Sigmoid colon (tissue), 7 donors: ENCODE data around the gene IMMP2L. TPM values are rescaled to one million over a fixed set of nuclear protein-coding genes. Genes with fewer than 3 reads are reported as not detected.

Experiments used
- DNase-seq: peaks from one replicate; pipeline ENCODE4 v3.0.0-alpha.2; 2019
- H3K27ac ChIP-seq, 4 donors: fragments of 200-600 bp; sonication (generic); one replicate each; pipeline ENCODE4 v1.5.1; 2016 to 2019; ENCODE audit warnings: mild to moderate bottlenecking in 1 of 4
- H3K27me3 ChIP-seq, 3 donors: fragments of 200-600 bp; sonication (generic); one replicate each; pipeline ENCODE4 v1.5.1; 2019; ENCODE audit warnings: mild to moderate bottlenecking in 1 of 3
- H3K36me3 ChIP-seq, 4 donors: fragments of 200-600 bp; sonication (generic); one replicate each; pipeline ENCODE4 v1.5.1; 2016 to 2019
- H3K4me1 ChIP-seq, 4 donors: fragments of 200-600 bp; sonication (generic); one replicate each; pipeline ENCODE4 v1.5.1; 2017 to 2019
- H3K4me3 ChIP-seq, 4 donors: fragments of 200-600 bp; sonication (generic); one replicate each; pipeline ENCODE4 v1.5.1; 2017 to 2019; ENCODE audit warnings: mild to moderate bottlenecking in 2 of 4, moderate library complexity in 1 of 4
- H3K9me3 ChIP-seq, 4 donors: fragments of 200-600 bp in 3 of 4; sonication (generic) in 3 of 4; one replicate each; pipeline versions ENCODE4 v1.5.1 to v1.6.1; 2013 to 2019
- CTCF ChIP-seq, 4 experiments: fragments of 450-650 bp in 3 of 4; fragments of 200-600 bp in 1 of 4; IDR thresholded peaks; one replicate each; pipeline ENCODE4 v1.5.1; 2016 to 2019; ENCODE audit warnings: antibody characterized with exemption in 4 of 4, mild to moderate bottlenecking in 3 of 4, moderate library complexity in 2 of 4
- EP300 ChIP-seq, 4 donors: sonication (generic); formaldehyde crosslinking; IDR thresholded peaks; one replicate each; pipeline ENCODE4 v1.6.1; 2017; ENCODE audit warnings: antibody characterized with exemption in 4 of 4
- POLR2A ChIP-seq, 2 donors: fragments of 450-650 bp; IDR thresholded peaks; one replicate each; pipeline ENCODE4 v1.6.1; 2016; ENCODE audit warnings: antibody characterized with exemption in 2 of 2, mild to moderate bottlenecking in 2 of 2, moderate library complexity in 2 of 2
- POLR2AphosphoS5 ChIP-seq, 4 donors: sonication (generic); formaldehyde crosslinking; IDR thresholded peaks; one replicate each; pipeline ENCODE4 v1.6.1; 2017; ENCODE audit warnings: antibody characterized with exemption in 4 of 4
- WGBS, 2 donors: extraction: QIAGEN DNeasy Blood & Tissue Kit; methylation state at CpG; one replicate each; pipeline ENCODE4 v1.1.7; 2013; 5-methylcytosine and 5-hydroxymethylcytosine counted together
- intact Hi-C: fragments of 100-400 bp; cut with DNase I; formaldehyde crosslinking; loops from one replicate; pipeline ENCODE4 v1.15.1; 2023
- polyA plus RNA-seq, 3 donors: library from polyadenylated mRNA; stranded (reverse); fragments of 200-250 nt; gene quantifications; one replicate each; pipeline ENCODE4 v1.2.3, GENCODE V29; 2013
- total RNA-seq, 4 donors: library from RNA; depleted of rRNA; stranded (reverse); fragments of >200 nt; gene quantifications; one replicate each; pipeline ENCODE4 v1.1.0, GENCODE V29; 2016
- donor health status: healthy with polysubstance abuse.
- donor health status: Bipolar disorder and iron deficiency.
- donor health status: healthy.

The IMMP2L gene
- total and polyA plus RNA-seq, 7 donors, result 2.5 to 57.9 (median 18.5) TPM

DNA sequence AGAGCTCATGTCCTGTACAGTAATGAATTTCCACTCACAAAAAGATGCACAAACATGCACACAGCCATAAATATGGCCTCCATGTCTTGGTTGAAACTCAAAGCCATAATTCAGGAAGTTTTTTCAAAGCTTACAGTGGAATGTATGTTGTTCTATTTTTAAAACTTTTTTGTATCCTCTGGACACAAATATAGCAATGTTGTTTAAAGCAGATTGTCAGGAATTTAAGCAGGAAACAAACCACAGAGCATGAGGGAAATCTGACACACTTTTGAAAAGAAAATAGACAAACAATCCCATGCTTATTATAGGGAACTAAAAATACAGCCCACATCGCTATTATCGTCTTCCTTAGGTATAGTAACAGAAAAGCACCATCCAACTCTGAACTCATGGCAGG lies 449.9 kb downstream of the IMMP2L start:
- H3K4me1 ChIP-seq, result peaks cover 0 to 6% (median 4%) of the 10 kb centered on the region in 4 donors
- 83 to 89% methylated on average over 2 of the region's 2 CpGs for WGBS, 2 donors
- no peaks in the 10 kb centered on the region for H3K9me3 ChIP-seq
- H3K36me3 ChIP-seq, result no peaks in the 10 kb centered on the region
- no peak for TF ChIP-seq EP300 (IDR thresholded peaks at IDR 0.05)
- no peak for TF ChIP-seq CTCF (IDR thresholded peaks at IDR 0.05)
- H3K27me3 ChIP-seq, result no peaks in the 10 kb centered on the region
- no peak overlapping the region for H3K4me3 ChIP-seq
- DNase-seq, result no peak
- H3K27ac ChIP-seq, result no peak overlapping the region
- intact Hi-C loops, result no loop called here

GRCh38 chr7:111108496-111108895 lies 453.8 kb downstream of the IMMP2L start:
- Histone ChIP-seq H3K27ac (no peak overlapping the region), H3K27me3 (no peaks in the 10 kb centered on the region), H3K4me1 (peaks cover 0 to 5% (median 3%) of the 10 kb centered on the region in 4 donors), H3K36me3 (no peaks in the 10 kb centered on the region), H3K4me3 (no peak overlapping the region), H3K9me3 (no peaks in the 10 kb centered on the region)
- TF ChIP-seq POLR2AphosphoS5 (IDR thresholded peaks at IDR 0.05), result no peak
- no peak for TF ChIP-seq POLR2A (IDR thresholded peaks at IDR 0.05)
- TF ChIP-seq EP300 (IDR thresholded peaks at IDR 0.05), result no peak
- no peak for TF ChIP-seq CTCF (IDR thresholded peaks at IDR 0.05)
- WGBS, 2 donors, result 72 to 79% methylated on average over 3 of the region's 3 CpGs
- intact Hi-C loops, result no loop called here
- no peak for DNase-seq

DNA sequence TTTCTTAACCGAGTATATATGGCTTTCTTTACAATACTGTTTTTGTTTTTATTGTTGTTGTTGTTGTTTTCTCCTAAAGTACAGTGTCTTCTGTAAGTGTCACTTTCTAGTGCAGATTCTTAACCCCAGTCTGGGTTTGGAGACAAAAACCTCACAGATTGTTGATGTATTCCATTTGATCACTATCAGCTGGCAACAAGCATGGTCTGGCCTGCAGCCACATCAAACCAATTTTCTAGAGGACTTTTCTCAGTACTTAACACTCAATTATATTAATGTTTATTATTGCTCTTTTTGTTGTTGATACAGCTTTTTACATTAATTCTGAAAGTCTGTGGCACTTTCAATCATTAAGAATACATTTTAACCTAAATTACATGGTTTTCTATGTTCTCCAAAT lies 454.3 kb downstream of the IMMP2L start:
- 85 to 88% methylated on average over 1 of the region's 1 CpG for WGBS, 2 donors
- intact Hi-C loops, result no loop called here
- Histone ChIP-seq H3K27me3 (no peaks in the 10 kb centered on the region), H3K4me1 (peaks cover 0 to 5% (median 2%) of the 10 kb centered on the region in 4 donors), H3K4me3 (no peak overlapping the region), H3K9me3 (no peaks in the 10 kb centered on the region), H3K27ac (no peak overlapping the region), H3K36me3 (no peaks in the 10 kb centered on the region)
- no peak for TF ChIP-seq CTCF (IDR thresholded peaks at IDR 0.05)
- no peak for TF ChIP-seq EP300 (IDR thresholded peaks at IDR 0.05)
- no peak for TF ChIP-seq POLR2A (IDR thresholded peaks at IDR 0.05)
- TF ChIP-seq POLR2AphosphoS5 (IDR thresholded peaks at IDR 0.05), result no peak
- DNase-seq, result no peak

GRCh38 chr7:111107579-111107978 lies 454.7 kb downstream of the IMMP2L start:
- Histone ChIP-seq H3K4me1 (peaks cover 0 to 5% (median under 1%) of the 10 kb centered on the region in 4 donors), H3K27ac (no peak overlapping the region), H3K9me3 (no peaks in the 10 kb centered on the region), H3K36me3 (no peaks in the 10 kb centered on the region), H3K27me3 (no peaks in the 10 kb centered on the region), H3K4me3 (no peak overlapping the region)
- TF ChIP-seq CTCF (IDR thresholded peaks at IDR 0.05) (no peak), POLR2AphosphoS5 (IDR thresholded peaks at IDR 0.05) (no peak), EP300 (IDR thresholded peaks at IDR 0.05) (no peak), POLR2A (IDR thresholded peaks at IDR 0.05) (no peak)
- intact Hi-C loops, result no loop called here
- no peak for DNase-seq
- 85 to 90% methylated on average over 1 of the region's 1 CpG for WGBS, 2 donors

- no peaks in the 10 kb centered on the region for H3K9me3 ChIP-seq
- intact Hi-C loops, result no loop called here
- no peak overlapping the region for H3K27ac ChIP-seq
- WGBS, 2 donors, result 89 to 93% methylated on average over 3 of the region's 3 CpGs
- no peak overlapping the region for H3K4me3 ChIP-seq
- DNase-seq, result no peak
- H3K36me3 ChIP-seq, result no peaks in the 10 kb centered on the region
- no peak for TF ChIP-seq EP300 (IDR thresholded peaks at IDR 0.05)
- peaks cover 0 to 5% (median 0%) of the 10 kb centered on the region in 4 donors for H3K4me1 ChIP-seq
- H3K27me3 ChIP-seq, result no peaks in the 10 kb centered on the region
Observed at GRCh38 chr7:111105269-111105668, 457.0 kb downstream of the IMMP2L start.
